ENCODE measurements around the gene ELOVL6. TPM values are rescaled to one million over a fixed set of nuclear protein-coding genes. Genes with fewer than 3 reads are reported as not detected.

The ELOVL6 gene
- total RNA-seq, 1 experiment from 2014 or later = 38.7 TPM

- peaks cover 58% of the 10 kb centered on the region for H3K79me2 ChIP-seq (ENCODE audit: insufficient read depth, low read length)
- H2AFZ ChIP-seq (ENCODE audit: low read depth, low read length, poor library complexity, severe bottlenecking) = no peak overlapping the region
- H3K4me3 ChIP-seq (replicated peaks in 1 of 2; ENCODE audit: low read depth in 1 of 2, low read length in 2 of 2) = no peak overlapping the region
- no peaks in the 10 kb centered on the region for H3K9me2 ChIP-seq (ENCODE audit: insufficient read depth)
- DNase-seq (ENCODE audit: low read depth, low spot score) = no peak
- ChIA-PET CTCF (no interaction called here), RAD21 (ENCODE audit: low non-redundant PET in 1 of 2, low total read pairs in 2 of 2, uncharacterized antibody in 2 of 2, unreplicated experiment in 2 of 2) (no interaction called here), POLR2A (interaction anchor here (1.0 kb wide), 1 partner anchor 11 kb away, joined by 3 read pairs; the partner anchor contains the start of gene ELOVL6)
- peaks cover 2 to 10% of the 10 kb centered on the region in 2 experiments; a peak in 2 of 4 replicates for H3K4me1 ChIP-seq (ENCODE audit: control insufficient read depth in 1 of 2, insufficient read depth in 2 of 2, low read length in 2 of 2)
- no peak for ATAC-seq
- H3K4me2 ChIP-seq (ENCODE audit: low read length) = no peak overlapping the region
- H4K20me1 ChIP-seq (ENCODE audit: insufficient read depth) = no peaks in the 10 kb centered on the region
- peaks cover 0 to 2% of the 10 kb centered on the region in 2 experiments; a peak in 1 of 4 replicates for H3K36me3 ChIP-seq (ENCODE audit: control insufficient read depth in 1 of 2, insufficient read depth in 2 of 2, low read length in 2 of 2)
- H3K27me3 ChIP-seq (ENCODE audit: insufficient read depth, low read length) = no peaks in the 10 kb centered on the region
- intact Hi-C loops (cut with micrococcal nuclease) = no loop called here
- TF ChIP-seq CBX3 (IDR thresholded peaks at IDR 0.05; ENCODE audit: low read depth) = no peak
- H3K9me3 ChIP-seq (ENCODE audit: control insufficient read depth in 1 of 2, insufficient read depth in 1 of 2, low read depth in 1 of 2, low read length in 2 of 2) = no peaks in the 10 kb centered on the region
- no peak overlapping the region for H3K27ac ChIP-seq (ENCODE audit: low read depth, low read length)
- no TSS peak for BruUV-seq (replicated peaks)
- no peak overlapping the region for H3K9ac ChIP-seq (ENCODE audit: low read length)
These were observed 10.3 kb downstream of the ELOVL6 start for GRCh38 chr4:110188113-110188512.

GRCh38 chr4:110184791-110185155, 13.6 kb downstream of the ELOVL6 start:
- ChIA-PET POLR2A (no interaction called here), CTCF (no interaction called here), RAD21 (ENCODE audit: low non-redundant PET in 1 of 2, low total read pairs in 2 of 2, uncharacterized antibody in 2 of 2, unreplicated experiment in 2 of 2) (no interaction called here)
- no peak for TF ChIP-seq EZH2 (IDR thresholded peaks at IDR 0.05)
- TF ChIP-seq SRF (IDR thresholded peaks at IDR 0.05; ENCODE audit: low read depth) = no peak
- TF ChIP-seq ZFX (IDR thresholded peaks at IDR 0.05) = no peak
- no peak for TF ChIP-seq POLR2AphosphoS5 (IDR thresholded peaks at IDR 0.05; ENCODE audit: low read depth, low read length)
- TF ChIP-seq, protein P1, sequence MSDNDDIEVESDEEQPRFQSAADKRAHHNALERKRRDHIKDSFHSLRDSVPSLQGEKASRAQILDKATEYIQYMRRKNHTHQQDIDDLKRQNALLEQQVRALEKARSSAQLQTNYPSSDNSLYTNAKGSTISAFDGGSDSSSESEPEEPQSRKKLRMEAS (IDR thresholded peaks at IDR 0.05) = no peak
- no peak for TF ChIP-seq TCF7L2 (IDR thresholded peaks at IDR 0.05; ENCODE audit: borderline replicate concordance, extremely low read depth, insufficient read depth, insufficient read length)
- no peak for TF ChIP-seq POLR2A (IDR thresholded peaks at IDR 0.05; ENCODE audit: borderline replicate concordance, extremely low read depth, insufficient read depth, insufficient read length)
- TF ChIP-seq SP1 (IDR thresholded peaks at IDR 0.05; ENCODE audit: low read depth) = no peak
- no peak for TF ChIP-seq ZNF274 (IDR thresholded peaks at IDR 0.05; ENCODE audit: low read depth, low read length)
- no peak for TF ChIP-seq YY1 (IDR thresholded peaks at IDR 0.05; ENCODE audit: extremely low read depth, insufficient replicate concordance, low read depth, low read length)
- no peak for TF ChIP-seq CEBPB (IDR thresholded peaks at IDR 0.05; ENCODE audit: low read depth)
- no peak for TF ChIP-seq FOSL1 (IDR thresholded peaks at IDR 0.05; ENCODE audit: low read depth)
- no peak for TF ChIP-seq EZH2phosphoT487 (IDR thresholded peaks at IDR 0.05; ENCODE audit: borderline replicate concordance)
- TF ChIP-seq ATF3 (IDR thresholded peaks at IDR 0.05) = no peak
- TF ChIP-seq ELF1 (IDR thresholded peaks at IDR 0.05; ENCODE audit: borderline replicate concordance, low read depth) = no peak
- TF ChIP-seq JUND (IDR thresholded peaks at IDR 0.05) = no peak
- TF ChIP-seq, protein P2, sequence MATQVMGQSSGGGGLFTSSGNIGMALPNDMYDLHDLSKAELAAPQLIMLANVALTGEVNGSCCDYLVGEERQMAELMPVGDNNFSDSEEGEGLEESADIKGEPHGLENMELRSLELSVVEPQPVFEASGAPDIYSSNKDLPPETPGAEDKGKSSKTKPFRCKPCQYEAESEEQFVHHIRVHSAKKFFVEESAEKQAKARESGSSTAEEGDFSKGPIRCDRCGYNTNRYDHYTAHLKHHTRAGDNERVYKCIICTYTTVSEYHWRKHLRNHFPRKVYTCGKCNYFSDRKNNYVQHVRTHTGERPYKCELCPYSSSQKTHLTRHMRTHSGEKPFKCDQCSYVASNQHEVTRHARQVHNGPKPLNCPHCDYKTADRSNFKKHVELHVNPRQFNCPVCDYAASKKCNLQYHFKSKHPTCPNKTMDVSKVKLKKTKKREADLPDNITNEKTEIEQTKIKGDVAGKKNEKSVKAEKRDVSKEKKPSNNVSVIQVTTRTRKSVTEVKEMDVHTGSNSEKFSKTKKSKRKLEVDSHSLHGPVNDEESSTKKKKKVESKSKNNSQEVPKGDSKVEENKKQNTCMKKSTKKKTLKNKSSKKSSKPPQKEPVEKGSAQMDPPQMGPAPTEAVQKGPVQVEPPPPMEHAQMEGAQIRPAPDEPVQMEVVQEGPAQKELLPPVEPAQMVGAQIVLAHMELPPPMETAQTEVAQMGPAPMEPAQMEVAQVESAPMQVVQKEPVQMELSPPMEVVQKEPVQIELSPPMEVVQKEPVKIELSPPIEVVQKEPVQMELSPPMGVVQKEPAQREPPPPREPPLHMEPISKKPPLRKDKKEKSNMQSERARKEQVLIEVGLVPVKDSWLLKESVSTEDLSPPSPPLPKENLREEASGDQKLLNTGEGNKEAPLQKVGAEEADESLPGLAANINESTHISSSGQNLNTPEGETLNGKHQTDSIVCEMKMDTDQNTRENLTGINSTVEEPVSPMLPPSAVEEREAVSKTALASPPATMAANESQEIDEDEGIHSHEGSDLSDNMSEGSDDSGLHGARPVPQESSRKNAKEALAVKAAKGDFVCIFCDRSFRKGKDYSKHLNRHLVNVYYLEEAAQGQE (IDR thresholded peaks at IDR 0.05; ENCODE audit: low read depth) = no peak
- BruUV-seq (replicated peaks) = no TSS peak
- DNase-seq (ENCODE audit: low read depth, low spot score) = no peak
- H3K79me2 ChIP-seq (ENCODE audit: insufficient read depth, low read length) = peaks cover 37% of the 10 kb centered on the region
- H3K4me2 ChIP-seq (ENCODE audit: low read length) = no peak overlapping the region
- no peaks in the 10 kb centered on the region for H3K9me3 ChIP-seq (ENCODE audit: control insufficient read depth in 1 of 2, insufficient read depth in 1 of 2, low read depth in 1 of 2, low read length in 2 of 2)
- no peaks in the 10 kb centered on the region for H3K9me2 ChIP-seq (ENCODE audit: insufficient read depth)
- no peak overlapping the region for H2AFZ ChIP-seq (ENCODE audit: low read depth, low read length, poor library complexity, severe bottlenecking)
- H4K20me1 ChIP-seq (ENCODE audit: insufficient read depth) = no peaks in the 10 kb centered on the region
- no peaks in the 10 kb centered on the region for H3K36me3 ChIP-seq (ENCODE audit: control insufficient read depth in 1 of 2, insufficient read depth in 2 of 2, low read length in 2 of 2)
- ATAC-seq = no peak
- no peak overlapping the region for H3K4me3 ChIP-seq (replicated peaks in 1 of 2; ENCODE audit: low read depth in 1 of 2, low read length in 2 of 2)
- no peaks in the 10 kb centered on the region for H3K27me3 ChIP-seq (ENCODE audit: insufficient read depth, low read length)
- H3K27ac ChIP-seq (ENCODE audit: low read depth, low read length) = no peak overlapping the region
- peaks cover 2 to 10% of the 10 kb centered on the region in 2 experiments; a peak in 1 of 4 replicates for H3K4me1 ChIP-seq (ENCODE audit: control insufficient read depth in 1 of 2, insufficient read depth in 2 of 2, low read length in 2 of 2)
- intact Hi-C loops (cut with micrococcal nuclease) = no loop called here
- H3K9ac ChIP-seq (ENCODE audit: low read length) = no peak overlapping the region
